HG03575 (cell line): Measurements from ENCODE around the gene FAM184B.
A peak's percentile ranks its signal among the peaks of the same experiment; 100 is the strongest.
"Not testable (repeated sequence)": the region's sequence is repeated elsewhere in the genome, so short reads cannot be mapped to it uniquely, and the experiment has no call there.

ENCODE experiments used
- ATAC-seq: cut with Tn5 transposase; IDR thresholded peaks from one replicate; pipeline ENCODE4 v1.9.1; 2021; ENCODE audit not compliant: unreplicated experiment, insufficient number of reproducible peaks, low FRiP score; ENCODE audit errors: extremely low read depth

Gene FAM184B

GRCh38 chr4:17699380-17699779, 82.0 kb downstream of the FAM184B start:
- no peak for ATAC-seq

- no peak for ATAC-seq
These were observed 83.3 kb downstream of the FAM184B start for GRCh38 chr4:17698116-17698515.

- no peak for ATAC-seq
These were observed 86.1 kb downstream of the FAM184B start for GRCh38 chr4:17695341-17695740.

GRCh38 chr4:17694552-17694951, 86.9 kb downstream of the FAM184B start:
- ATAC-seq, result no peak

- ATAC-seq, result no peak
These were observed 90.5 kb downstream of the FAM184B start for GRCh38 chr4:17690898-17691297.

- ATAC-seq, result no peak
These were observed 91.3 kb downstream of the FAM184B start for GRCh38 chr4:17690135-17690534.

GRCh38 chr4:17688011-17688441, 93.4 kb downstream of the FAM184B start:
- no peak for ATAC-seq

GRCh38 chr4:17687237-17687857, 94.1 kb downstream of the FAM184B start:
- ATAC-seq, result no peak

- not testable (repeated sequence) for ATAC-seq
These were observed 96.8 kb downstream of the FAM184B start for GRCh38 chr4:17684648-17685047.

- ATAC-seq, result no peak
These were observed 99.2 kb downstream of the FAM184B start for GRCh38 chr4:17682222-17682566.

- no peak for ATAC-seq
These were observed 99.9 kb downstream of the FAM184B start for GRCh38 chr4:17681281-17682221.

- ATAC-seq, result no peak
These were observed 100.7 kb downstream of the FAM184B start for GRCh38 chr4:17680559-17681280.

- ATAC-seq, result no peak
These were observed 111.0 kb downstream of the FAM184B start for GRCh38 chr4:17670423-17670822.

- no peak for ATAC-seq
These were observed 113.7 kb downstream of the FAM184B start for GRCh38 chr4:17667653-17668201.

GRCh38 chr4:17667253-17667652, 114.2 kb downstream of the FAM184B start:
- no peak for ATAC-seq

- ATAC-seq, result no peak
These were observed 115.6 kb downstream of the FAM184B start for GRCh38 chr4:17665852-17666251.

GRCh38 chr4:17665346-17665745, 116.1 kb downstream of the FAM184B start:
- peak; percentile 21 for ATAC-seq

- peak; percentile 91 for ATAC-seq
These were observed 116.7 kb downstream of the FAM184B start for GRCh38 chr4:17664755-17665154.

- ATAC-seq, result no peak
These were observed 118.7 kb downstream of the FAM184B start for GRCh38 chr4:17662694-17663093.
